GM18867 (cell line): ENCODE data around the gene OR2T29.
"Not testable (repeated sequence)": the region's sequence is repeated elsewhere in the genome, so short reads cannot be mapped to it uniquely, and the experiment has no call there.

Experiments used
- ATAC-seq: cut with Tn5 transposase; IDR thresholded peaks from one replicate; pipeline ENCODE4 v1.9.1; 2021; ENCODE audit warnings: mild to moderate bottlenecking, moderate library complexity; ENCODE audit not compliant: unreplicated experiment

The OR2T29 gene

GRCh38 chr1:248521856-248522255 lies 40.7 kb downstream of the OR2T29 start:
- ATAC-seq, result no peak

- not testable (repeated sequence) for ATAC-seq
Measured at GRCh38 chr1:248510217-248510616, 52.4 kb downstream of the OR2T29 start.

GRCh38 chr1:248507773-248508172 lies 54.8 kb downstream of the OR2T29 start, which contains the start of gene OR2G6:
Gene OR2G6 (plus strand): TSS chr1:248508073. CDS start chr1:248521647, 13,574 bp downstream.
- ATAC-seq, result not testable (repeated sequence)
